HL-60 (cell line): ENCODE results near the gene EGLN1.

Source experiments
- CTCF ChIP-seq: IDR thresholded peaks from one replicate; pipeline ENCODE4 v1.5.1; 2011; ENCODE audit warnings: low read length, control low read depth, inconsistent platforms; ENCODE audit not compliant: insufficient read depth
- POLR2AphosphoS5 ChIP-seq: IDR thresholded peaks from 2 replicates; pipeline ENCODE4 v1.6.1; 2012; ENCODE audit warnings: low read depth
- REST ChIP-seq: IDR thresholded peaks from 2 replicates; pipeline ENCODE4 v1.6.1; 2012; ENCODE audit warnings: low read depth; ENCODE audit not compliant: insufficient replicate concordance
- SPI1 ChIP-seq: IDR thresholded peaks from 2 replicates; pipeline ENCODE4 v1.6.1; 2012; ENCODE audit warnings: low read depth, mild to moderate bottlenecking, borderline replicate concordance

GRCh38 chr1:231416901-231417300 lies 5.2 kb downstream of the EGLN1 start:
- no peak for TF ChIP-seq CTCF
- TF ChIP-seq REST, result no peak
- TF ChIP-seq POLR2AphosphoS5, result no peak
- TF ChIP-seq SPI1, result no peak
